Hepatic stellate cell (primary cell): ENCODE measurements around the gene MPZL1.

Experiments used
- DNase-seq: peaks from one replicate; pipeline ENCODE4 v3.0.0; 2011; ENCODE audit warnings: low spot score

Gene MPZL1

GRCh38 chr1:167721617-167722151 lies at the start of gene MPZL1:
MPZL1 (plus strand) TSS chr1:167721982; CDS start chr1:167722152, 170 bp downstream.
- peak; percentile 99 for DNase-seq

- no peak for DNase-seq
Measured at GRCh38 chr1:167672831-167673230, 49.0 kb upstream of the MPZL1 start.

- no peak for DNase-seq
Measured at GRCh38 chr1:167673265-167673664, 48.5 kb upstream of the MPZL1 start.

- no peak for DNase-seq
Measured at GRCh38 chr1:167674156-167674555, 47.6 kb upstream of the MPZL1 start.

- no peak for DNase-seq
Measured at GRCh38 chr1:167675440-167675839, 46.3 kb upstream of the MPZL1 start.

GRCh38 chr1:167676205-167676915 lies 45.4 kb upstream of the MPZL1 start:
- no peak for DNase-seq

GRCh38 chr1:167676916-167677848 lies 44.6 kb upstream of the MPZL1 start:
- DNase-seq: no peak

GRCh38 chr1:167678422-167678821 lies 43.4 kb upstream of the MPZL1 start:
- no peak for DNase-seq

- DNase-seq: no peak
Measured at GRCh38 chr1:167678838-167679237, 42.9 kb upstream of the MPZL1 start.

- no peak for DNase-seq
Measured at GRCh38 chr1:167679714-167680113, 42.1 kb upstream of the MPZL1 start.

- no peak for DNase-seq
Measured at GRCh38 chr1:167681024-167681423, 40.8 kb upstream of the MPZL1 start.

- no peak for DNase-seq
Measured at GRCh38 chr1:167681451-167682098, 40.2 kb upstream of the MPZL1 start.

GRCh38 chr1:167683226-167683625 lies 38.6 kb upstream of the MPZL1 start:
- DNase-seq: no peak

GRCh38 chr1:167683641-167684502 lies 37.9 kb upstream of the MPZL1 start:
- peak; percentile 77 for DNase-seq

- no peak for DNase-seq
Measured at GRCh38 chr1:167685844-167686243, 35.9 kb upstream of the MPZL1 start.

- DNase-seq: peak; percentile 73
Measured at GRCh38 chr1:167687919-167688519, 33.8 kb upstream of the MPZL1 start.

- no peak for DNase-seq
Measured at GRCh38 chr1:167689567-167689920, 32.2 kb upstream of the MPZL1 start.

- DNase-seq: no peak
Measured at GRCh38 chr1:167690053-167690452, 31.7 kb upstream of the MPZL1 start.

GRCh38 chr1:167693425-167694045 lies 28.2 kb upstream of the MPZL1 start:
- no peak for DNase-seq

GRCh38 chr1:167694691-167695090 lies 27.1 kb upstream of the MPZL1 start:
- no peak for DNase-seq

GRCh38 chr1:167695147-167695546 lies 26.6 kb upstream of the MPZL1 start:
- no peak for DNase-seq
